Measurements from ENCODE around the gene ABHD10. TPM values are rescaled to one million over a fixed set of nuclear protein-coding genes. Genes with fewer than 3 reads are reported as not detected.

ABHD10 gene
- total RNA-seq = 24.5 and 38.0 TPM in 2 replicates

DNA sequence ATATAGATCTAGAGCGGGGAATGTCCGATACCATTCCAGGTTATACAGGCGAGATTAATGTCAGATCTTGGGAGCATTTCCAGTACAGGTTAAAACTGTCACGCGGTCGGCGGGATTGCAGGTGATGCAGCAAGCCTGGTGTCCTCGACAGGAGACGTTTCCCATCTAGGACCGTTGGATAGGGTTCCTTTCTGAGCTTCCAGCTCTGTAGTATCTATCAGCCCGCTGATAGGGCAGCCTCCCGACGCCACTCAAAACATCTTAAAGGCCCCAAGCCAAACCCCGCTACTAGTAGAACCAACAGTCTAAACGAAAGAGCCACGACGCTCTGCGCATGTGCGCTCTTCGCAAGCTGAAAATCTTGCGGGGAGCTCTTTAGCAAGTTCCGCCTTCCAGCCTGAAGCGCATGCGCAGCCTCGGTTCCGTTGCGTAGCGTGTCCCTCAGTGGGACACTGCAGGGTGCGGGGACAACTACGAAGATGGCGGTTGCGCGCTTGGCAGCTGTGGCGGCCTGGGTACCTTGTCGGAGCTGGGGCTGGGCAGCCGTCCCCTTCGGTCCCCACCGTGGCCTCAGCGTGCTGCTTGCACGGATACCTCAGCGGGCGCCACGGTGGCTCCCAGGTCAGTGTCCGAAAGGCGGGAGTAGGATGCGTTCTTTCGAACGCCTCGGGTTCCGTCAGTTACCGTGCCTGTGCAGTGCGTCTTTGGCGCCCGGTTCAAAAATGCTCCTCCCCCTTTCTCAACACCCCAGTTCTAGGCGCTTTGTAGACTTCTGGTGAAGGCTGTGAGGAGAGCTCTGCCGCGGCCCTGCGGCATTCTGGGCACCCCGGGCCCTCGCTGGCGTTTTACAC, at the start of gene ABHD10:
ABHD10 (plus strand) TSS at position 444 of the 851 bp plus-strand sequence; CDS start at position 480, 36 bp downstream.

DNA sequence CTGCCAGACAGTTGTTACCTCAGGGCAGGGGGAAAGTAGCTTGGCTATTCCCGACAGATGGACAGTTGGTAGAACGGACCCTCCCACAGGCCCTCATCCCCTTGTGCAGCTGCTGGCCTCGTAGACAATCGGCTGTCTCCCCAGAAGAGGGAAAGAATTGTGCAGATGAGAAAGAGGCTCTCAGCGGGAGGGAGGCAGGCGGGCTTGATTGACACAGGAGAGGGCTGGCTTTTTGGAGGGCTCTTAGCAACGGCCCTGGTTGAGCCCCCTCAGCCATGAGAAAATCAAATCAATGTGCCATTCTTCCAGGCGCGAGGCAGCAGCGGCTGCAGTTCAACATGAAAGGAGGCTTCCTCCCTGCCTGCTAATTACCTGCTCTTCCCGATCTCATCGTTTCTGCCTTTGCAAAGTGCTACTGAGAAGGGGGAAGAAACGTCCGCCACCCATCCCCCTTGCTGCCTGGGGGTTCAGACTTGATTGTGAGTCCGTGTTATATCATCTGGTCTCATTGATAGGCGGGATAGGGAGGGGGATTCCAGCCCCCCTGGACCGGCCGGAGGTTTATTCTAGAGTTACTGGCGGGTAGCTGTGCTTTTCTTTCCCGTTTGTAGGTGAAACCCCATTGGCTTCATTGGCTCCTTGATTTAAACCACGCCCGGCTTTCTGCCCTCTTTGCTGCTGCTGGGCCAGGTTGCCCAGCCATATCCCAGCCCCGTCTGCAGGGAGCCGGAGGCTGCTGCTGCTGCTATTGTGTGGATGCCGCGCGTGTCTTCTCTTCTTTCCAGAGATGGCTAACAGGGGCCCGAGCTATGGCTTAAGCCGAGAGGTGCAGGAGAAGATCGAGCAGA, 20.0 kb downstream of the ABHD10 start, which contains the start of gene TAGLN3:
TAGLN3 (plus strand) TSS at position 287 of the 848 bp plus-strand sequence; CDS start at position 788, 501 bp downstream.

DNA sequence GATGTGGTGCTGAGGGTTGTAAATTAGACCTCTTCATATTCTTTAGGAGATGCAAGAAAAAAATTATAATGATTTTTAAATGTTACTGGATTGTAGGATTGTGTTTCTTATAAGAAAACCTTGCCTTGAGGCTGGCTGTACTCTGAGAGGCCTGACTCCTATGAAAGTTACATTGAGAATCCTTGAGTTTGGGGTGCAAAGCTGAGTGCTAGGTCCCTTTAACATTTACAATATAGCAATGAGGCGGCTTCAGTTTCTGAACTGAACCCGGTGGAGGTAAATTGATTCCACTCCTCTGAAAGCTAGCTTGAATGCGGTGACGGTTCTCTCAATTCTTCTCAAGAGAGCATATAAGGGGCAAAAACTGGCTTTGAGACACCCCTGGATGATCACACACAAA, 55.6 kb downstream of the ABHD10 start, which contains the start of gene TMPRSS7:
TMPRSS7 (plus strand) TSS at position 301 of the 400 bp plus-strand sequence. CDS start 110 bp downstream, outside the sequence.

Other genes starting within 250 kb of the ABHD10 start
- gene PHLDB2, start 119.8 kb upstream of the ABHD10 start, total RNA-seq = 40.2 and 57.1 TPM in 2 replicates
- 22.4 and 39.2 TPM in 2 replicates for gene TAGLN3, start 19.9 kb downstream of the ABHD10 start, total RNA-seq
- gene TMPRSS7, start 55.7 kb downstream of the ABHD10 start, total RNA-seq = not detected in 2 replicates
- gene C3orf52, start 107.4 kb downstream of the ABHD10 start, total RNA-seq = 3.6 and 6.4 TPM in 2 replicates
- gene GCSAM, start 154.2 kb downstream of the ABHD10 start, total RNA-seq = 0.91 and 2.0 TPM in 2 replicates